ENCODE measurements around the gene CDC45. TPM values are rescaled to one million over a fixed set of nuclear protein-coding genes. Genes with fewer than 3 reads are reported as not detected.

CDC45 gene
- total RNA-seq, 1 donor from 2014 or later: 0.65 TPM

GRCh38 chr22:19492504-19493174 is 12.9 kb downstream of the CDC45 start:
- no peak for ATAC-seq
- DNase-seq (ENCODE audit: low spot score): no peak

DNA sequence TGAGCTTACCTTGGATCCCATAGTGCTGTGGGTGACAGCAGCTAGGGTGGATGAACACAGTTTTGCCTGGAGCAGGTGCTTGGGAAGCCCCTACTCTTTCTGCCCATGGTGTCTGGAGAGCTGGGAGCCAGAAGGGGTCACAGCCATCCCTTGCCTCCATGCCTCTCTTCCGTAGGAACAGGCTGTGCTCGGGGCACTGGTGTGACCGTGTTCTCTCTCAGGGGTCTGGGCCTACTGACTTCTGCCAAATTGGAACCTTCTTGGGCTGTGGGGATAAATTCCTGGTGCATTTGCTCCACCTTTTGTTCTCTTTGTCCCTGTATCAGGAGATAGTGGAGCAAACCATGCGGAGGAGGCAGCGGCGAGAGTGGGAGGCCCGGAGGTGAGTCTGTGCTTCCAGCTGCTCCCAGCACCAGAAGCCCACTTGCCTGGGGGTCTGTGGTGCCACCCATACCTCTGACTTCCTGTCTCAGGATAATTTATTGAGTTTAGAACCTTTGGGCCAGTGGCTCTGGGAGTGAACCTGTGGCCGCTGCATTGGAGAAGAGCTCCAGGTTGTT is 14.4 kb downstream of the CDC45 start:
- DNase-seq (ENCODE audit: low spot score) (no peak), ATAC-seq (no peak)

GRCh38 chr22:19494676-19495173 is 15.0 kb downstream of the CDC45 start:
- ATAC-seq (no peak), DNase-seq (ENCODE audit: low spot score) (no peak)

GRCh38 chr22:19495562-19496323 is 16.0 kb downstream of the CDC45 start:
- peak; percentile 89 for ATAC-seq
- DNase-seq (ENCODE audit: low spot score): no peak

DNA sequence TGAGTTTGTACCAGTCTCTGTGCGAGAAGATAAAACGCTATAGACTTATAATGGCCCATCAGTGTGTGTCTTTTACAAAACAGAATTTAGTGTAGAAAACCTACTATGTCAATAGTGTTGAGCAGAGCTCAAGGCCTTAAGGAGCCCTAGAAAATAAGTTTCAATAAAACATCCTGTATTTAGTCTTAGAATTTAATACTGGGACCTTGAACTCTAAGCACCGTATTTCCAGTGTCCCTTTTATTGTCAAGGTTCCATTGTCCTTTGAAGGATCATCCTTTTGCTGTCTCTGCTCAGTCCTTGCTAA is 16.6 kb downstream of the CDC45 start:
- no peak for ATAC-seq
- DNase-seq (ENCODE audit: low spot score): no peak

DNA sequence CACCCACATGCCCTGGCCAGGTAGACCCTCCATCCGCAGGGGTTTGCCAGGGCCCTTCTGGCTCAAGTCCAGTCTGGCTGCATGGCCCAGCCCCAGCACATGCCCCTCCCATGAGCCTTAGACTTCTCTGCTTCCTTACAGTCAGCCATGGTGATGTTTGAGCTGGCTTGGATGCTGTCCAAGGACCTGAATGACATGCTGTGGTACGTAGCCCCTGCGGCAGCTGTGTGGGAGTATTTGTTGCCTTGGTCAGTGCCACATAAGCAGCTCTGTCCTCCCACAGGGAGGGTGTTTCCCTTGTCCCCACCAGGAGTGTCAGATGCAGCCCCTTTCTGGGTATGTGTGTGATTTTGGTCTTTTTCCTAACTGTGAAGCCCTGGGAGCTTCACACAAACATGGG is 17.5 kb downstream of the CDC45 start:
- no peak for ATAC-seq
- DNase-seq (ENCODE audit: low spot score): no peak

- ATAC-seq: no peak
- no peak for DNase-seq (ENCODE audit: low spot score)
Measured at GRCh38 chr22:19498154-19498865, 18.6 kb downstream of the CDC45 start.

DNA sequence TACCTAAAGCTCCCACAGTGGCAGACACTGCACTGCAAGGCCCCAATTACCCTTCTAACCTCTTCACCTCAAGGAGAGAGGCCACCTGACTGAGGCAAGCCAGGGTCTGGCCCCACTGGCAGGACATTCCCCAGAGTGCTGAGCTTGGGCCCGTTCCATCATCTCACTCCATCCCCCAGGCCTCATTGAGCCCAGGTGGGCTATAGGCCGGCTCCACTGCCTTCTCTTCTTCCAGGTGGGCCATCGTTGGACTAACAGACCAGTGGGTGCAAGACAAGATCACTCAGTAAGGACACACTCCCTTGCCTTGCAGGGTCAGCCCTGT is 19.1 kb downstream of the CDC45 start:
- ATAC-seq (no peak), DNase-seq (ENCODE audit: low spot score) (no peak)

- DNase-seq (ENCODE audit: low spot score) (no peak), ATAC-seq (no peak)
Measured at GRCh38 chr22:19499236-19499879, 19.6 kb downstream of the CDC45 start.

DNA sequence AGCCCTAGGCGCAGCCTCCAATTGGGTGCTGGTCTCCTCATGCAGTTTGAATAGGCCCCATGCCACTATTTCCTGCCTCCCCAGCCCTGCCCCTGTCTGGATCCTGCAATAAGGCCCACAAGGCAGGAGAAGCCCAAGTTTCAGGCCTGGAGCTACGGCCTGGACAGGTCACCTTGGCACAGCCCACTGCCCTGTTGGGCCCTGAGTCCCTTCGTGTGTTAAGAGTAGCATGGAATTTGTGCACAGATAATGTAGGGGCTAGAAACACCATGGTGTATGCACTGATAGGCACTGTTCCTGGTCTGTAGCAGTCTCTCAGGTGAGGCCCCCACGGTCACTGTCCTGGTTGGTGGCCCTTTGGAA is 20.1 kb downstream of the CDC45 start:
- no peak for DNase-seq (ENCODE audit: low spot score)
- no peak for ATAC-seq

DNA sequence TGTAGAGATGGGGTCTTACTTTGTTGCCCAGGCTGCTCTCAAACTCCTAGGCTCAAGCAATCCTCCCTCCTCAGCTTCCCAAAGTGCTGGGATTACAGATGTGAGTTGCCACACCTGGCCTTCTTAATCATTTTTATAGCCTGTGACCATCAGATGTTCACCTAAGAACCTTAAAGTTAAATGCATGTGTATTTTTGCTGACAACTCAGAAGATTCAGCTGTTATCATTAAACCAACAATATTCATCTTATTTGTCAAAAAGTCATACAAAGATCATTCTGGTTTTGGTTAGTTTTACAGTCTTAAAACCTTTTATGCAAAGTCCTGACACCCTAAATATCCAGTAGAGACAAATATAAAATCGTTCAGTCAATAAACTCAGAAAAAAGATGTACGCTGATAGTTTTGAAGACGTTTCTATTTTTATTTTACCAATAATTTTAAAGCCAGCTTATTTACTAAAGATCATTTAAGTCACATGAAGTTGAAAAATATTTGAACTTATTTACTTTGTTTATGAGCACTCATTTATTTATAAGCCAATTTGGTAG is 22.3 kb downstream of the CDC45 start:
- DNase-seq (ENCODE audit: low spot score): no peak

DNA sequence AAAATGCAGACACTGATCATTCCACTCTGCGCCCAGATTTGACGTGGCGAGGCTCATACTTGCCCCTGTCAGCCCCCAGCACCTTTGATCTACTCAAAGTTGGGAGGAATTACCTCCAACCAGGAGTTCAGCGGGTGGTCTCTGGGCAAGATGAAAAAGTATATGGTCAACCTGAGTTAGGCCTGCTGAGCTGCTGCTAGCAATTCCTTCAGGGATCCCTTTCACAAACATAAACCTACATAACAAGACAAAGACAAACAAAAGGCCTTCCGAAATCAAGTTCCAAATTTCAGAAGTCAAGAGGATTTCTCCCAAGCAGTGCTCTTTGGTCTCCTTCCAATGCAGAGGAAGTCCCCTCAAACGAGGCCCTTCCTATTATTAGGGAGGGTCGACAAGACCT is 23.6 kb downstream of the CDC45 start:
- ATAC-seq (no peak), DNase-seq (ENCODE audit: low spot score) (no peak)

More for the DNA sequence above, 22.3 kb downstream of the CDC45 start:
- ATAC-seq: no peak

GRCh38 chr22:19503869-19504268 is 24.1 kb downstream of the CDC45 start:
- ATAC-seq (no peak), DNase-seq (ENCODE audit: low spot score) (peak; percentile 30)

GRCh38 chr22:19504900-19505734 is 25.4 kb downstream of the CDC45 start:
- ATAC-seq: no peak
- DNase-seq (ENCODE audit: low spot score): peak; percentile 35

- DNase-seq (ENCODE audit: low spot score) (no peak), ATAC-seq (no peak)
Measured at GRCh38 chr22:19505735-19506126, 26.0 kb downstream of the CDC45 start.

DNA sequence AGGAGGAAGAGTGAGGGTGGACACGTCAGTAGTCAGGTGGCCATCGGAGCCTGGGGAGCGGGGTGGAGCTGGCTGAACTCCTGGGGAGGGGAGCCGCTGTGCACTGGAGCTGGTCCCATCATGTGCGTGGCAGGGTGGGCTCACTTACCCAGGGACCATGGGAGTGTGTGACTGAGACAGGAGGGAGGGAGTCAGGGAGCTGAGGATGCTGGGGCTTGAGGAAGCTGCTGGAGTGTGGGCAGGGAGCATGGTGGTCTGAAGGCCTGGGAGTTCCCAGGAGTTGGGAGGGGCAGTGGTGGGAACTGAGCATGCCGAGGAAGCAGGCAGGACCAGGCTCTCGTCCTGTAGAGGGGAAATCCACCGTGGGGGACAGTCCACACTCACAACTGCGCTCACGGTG is 26.5 kb downstream of the CDC45 start:
- DNase-seq (ENCODE audit: low spot score) (no peak), ATAC-seq (no peak)

DNA sequence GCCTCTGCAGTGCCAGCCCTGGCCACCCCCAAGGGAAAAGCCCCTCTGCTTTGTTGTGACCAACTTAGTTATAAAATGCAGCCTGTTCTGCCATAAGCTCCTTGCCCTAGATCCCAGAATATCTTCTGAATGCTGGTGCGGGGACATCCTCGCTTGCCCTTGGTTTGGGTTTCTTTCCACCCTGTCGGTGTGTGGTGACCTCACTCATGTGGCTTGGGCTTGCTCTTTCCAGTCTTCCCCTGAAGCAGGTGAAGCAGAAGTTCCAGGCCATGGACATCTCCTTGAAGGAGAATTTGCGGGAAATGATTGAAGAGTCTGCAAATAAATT is 27.8 kb downstream of the CDC45 start:
- no peak for DNase-seq (ENCODE audit: low spot score)
- ATAC-seq: no peak

DNA sequence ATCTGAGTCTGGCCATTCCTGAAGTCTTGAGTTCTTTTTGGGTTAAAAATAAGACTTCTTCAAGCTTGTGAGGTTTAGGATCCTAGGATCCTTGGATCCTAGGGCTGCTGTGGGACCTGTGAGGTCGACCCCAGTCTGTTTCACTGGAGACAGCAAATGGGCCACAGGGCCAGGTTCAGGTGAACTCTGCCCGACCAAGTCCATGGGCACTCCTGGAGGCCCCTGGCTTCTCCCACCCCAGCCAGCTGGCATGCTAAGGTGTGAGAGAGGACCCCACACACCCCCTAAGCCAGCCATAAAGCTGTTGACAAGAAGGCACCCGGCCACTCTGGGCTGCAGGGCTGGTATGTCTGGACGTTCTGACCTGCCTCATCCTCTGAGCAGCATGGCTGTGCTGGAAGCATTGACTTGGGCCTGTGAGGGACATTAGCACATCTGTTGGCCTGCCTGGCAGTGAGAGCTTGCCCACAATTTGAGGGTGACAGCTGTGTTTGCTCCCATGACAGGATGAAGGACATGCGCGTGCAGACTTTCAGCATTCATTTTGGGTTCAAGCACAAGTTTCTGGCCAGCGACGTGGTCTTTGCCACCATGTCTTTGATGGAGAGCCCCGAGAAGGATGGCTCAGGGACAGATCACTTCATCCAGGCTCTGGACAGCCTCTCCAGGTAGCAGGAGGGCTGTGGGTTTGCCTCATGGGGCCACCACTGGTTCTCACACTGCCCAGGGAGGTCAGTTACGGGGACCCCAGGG is 28.5 kb downstream of the CDC45 start:
- no peak for ATAC-seq

DNA sequence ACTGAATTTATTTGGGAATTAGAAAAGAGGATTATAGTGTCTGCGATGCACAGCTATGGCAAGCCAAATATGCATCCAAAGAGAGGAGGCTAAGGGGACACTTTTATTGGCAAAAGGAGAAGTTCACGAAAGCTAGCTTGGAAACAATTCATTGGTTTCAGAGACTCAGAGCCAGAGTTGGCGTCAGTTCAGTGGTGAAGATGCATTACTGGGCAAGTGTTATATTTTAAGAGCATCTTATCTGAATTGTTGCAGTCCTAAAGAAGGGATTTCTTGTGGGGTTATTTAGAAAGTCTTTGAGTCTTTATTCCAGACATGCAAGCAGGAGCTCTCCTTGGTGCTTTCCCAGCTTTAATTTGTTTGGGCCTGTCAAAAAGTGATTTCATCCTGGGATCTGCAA is 29.5 kb downstream of the CDC45 start:
- DNase-seq (ENCODE audit: low spot score) (no peak), ATAC-seq (no peak)

More for the DNA sequence above, 28.5 kb downstream of the CDC45 start:
- DNase-seq (ENCODE audit: low spot score): no peak

DNA sequence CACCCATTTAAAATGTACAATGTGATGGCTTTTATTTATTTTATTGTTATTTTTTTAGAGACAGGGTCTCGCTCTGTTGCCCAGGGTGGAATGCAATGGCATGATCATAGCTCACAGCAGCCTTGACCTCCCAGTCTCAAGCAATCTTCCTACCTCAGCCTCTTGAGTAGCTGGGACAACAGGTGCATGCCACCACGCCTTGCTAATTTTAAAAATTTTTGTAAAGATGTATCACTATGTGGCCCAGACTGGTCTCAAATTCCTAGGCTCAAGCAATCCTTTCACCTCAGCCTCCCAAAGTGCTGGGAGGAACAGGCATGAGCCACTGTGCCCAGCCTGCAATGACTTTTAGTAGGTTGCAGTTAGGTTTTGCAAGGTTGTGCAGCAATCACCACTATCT is 30.2 kb downstream of the CDC45 start:
- no peak for ATAC-seq

More for the DNA sequence above, 30.2 kb downstream of the CDC45 start:
- DNase-seq (ENCODE audit: low spot score): no peak

All from left lobe of liver (tissue), 2 donors.